ENCODE results near the gene NFATC2IP.

GRCh38 chr16:28989363-28989762, 38.6 kb downstream of the NFATC2IP start:
- no peak for TF ChIP-seq CTCF (IDR thresholded peaks at IDR 0.05)
- no peak for TF ChIP-seq POLR2A (IDR thresholded peaks at IDR 0.05)

Measured in uterus (tissue), 2 donors.